Activated naive CD4-positive, alpha-beta T cell treated with anti-CD3 and anti-CD28 coated beads, Interleukin-2, amount 50 U/mL, for 16 hours (primary cell): ENCODE results near the gene SLC4A4.

Experiments used
- DNase-seq: peaks from one replicate; pipeline ENCODE4 v3.0.0-alpha.2; 2020

Gene SLC4A4

GRCh38 chr4:71417150-71417549 lies 78.3 kb downstream of the SLC4A4 start:
- no peak for DNase-seq

GRCh38 chr4:71426381-71427042 lies 87.7 kb downstream of the SLC4A4 start:
- no peak for DNase-seq

- DNase-seq = no peak
Measured at GRCh38 chr4:71429106-71429505, 90.3 kb downstream of the SLC4A4 start.

- DNase-seq = no peak
Measured at GRCh38 chr4:71429962-71430361, 91.1 kb downstream of the SLC4A4 start.

GRCh38 chr4:71430609-71431008 lies 91.8 kb downstream of the SLC4A4 start:
- DNase-seq = no peak

- no peak for DNase-seq
Measured at GRCh38 chr4:71440612-71441011, 101.8 kb downstream of the SLC4A4 start.

- DNase-seq = no peak
Measured at GRCh38 chr4:71441186-71442169, 102.7 kb downstream of the SLC4A4 start.

- DNase-seq = no peak
Measured at GRCh38 chr4:71442336-71442735, 103.5 kb downstream of the SLC4A4 start.

GRCh38 chr4:71444395-71444794 lies 105.6 kb downstream of the SLC4A4 start:
- no peak for DNase-seq

- no peak for DNase-seq
Measured at GRCh38 chr4:71445811-71446210, 107.0 kb downstream of the SLC4A4 start.

GRCh38 chr4:71446479-71447081 lies 107.8 kb downstream of the SLC4A4 start:
- no peak for DNase-seq

GRCh38 chr4:71449040-71449439 lies 110.2 kb downstream of the SLC4A4 start:
- no peak for DNase-seq

GRCh38 chr4:71449878-71450277 lies 111.1 kb downstream of the SLC4A4 start:
- DNase-seq = no peak

GRCh38 chr4:71453531-71453930 lies 114.7 kb downstream of the SLC4A4 start:
- DNase-seq = no peak

GRCh38 chr4:71456841-71457240 lies 118.0 kb downstream of the SLC4A4 start:
- no peak for DNase-seq

- no peak for DNase-seq
Measured at GRCh38 chr4:71460371-71460770, 121.6 kb downstream of the SLC4A4 start.

- no peak for DNase-seq
Measured at GRCh38 chr4:71461422-71461821, 122.6 kb downstream of the SLC4A4 start.

GRCh38 chr4:71466775-71467174 lies 128.0 kb downstream of the SLC4A4 start:
- DNase-seq = no peak

GRCh38 chr4:71468116-71468710 lies 129.4 kb downstream of the SLC4A4 start:
- no peak for DNase-seq

- DNase-seq = no peak
Measured at GRCh38 chr4:71469541-71469940, 130.7 kb downstream of the SLC4A4 start.

GRCh38 chr4:71470524-71470923 lies 131.7 kb downstream of the SLC4A4 start:
- DNase-seq = no peak

- no peak for DNase-seq
Measured at GRCh38 chr4:71472946-71473345, 134.1 kb downstream of the SLC4A4 start.

- DNase-seq = no peak
Measured at GRCh38 chr4:71473541-71474240, 134.9 kb downstream of the SLC4A4 start.
